ENCODE results near the gene DLG5.

DNA sequence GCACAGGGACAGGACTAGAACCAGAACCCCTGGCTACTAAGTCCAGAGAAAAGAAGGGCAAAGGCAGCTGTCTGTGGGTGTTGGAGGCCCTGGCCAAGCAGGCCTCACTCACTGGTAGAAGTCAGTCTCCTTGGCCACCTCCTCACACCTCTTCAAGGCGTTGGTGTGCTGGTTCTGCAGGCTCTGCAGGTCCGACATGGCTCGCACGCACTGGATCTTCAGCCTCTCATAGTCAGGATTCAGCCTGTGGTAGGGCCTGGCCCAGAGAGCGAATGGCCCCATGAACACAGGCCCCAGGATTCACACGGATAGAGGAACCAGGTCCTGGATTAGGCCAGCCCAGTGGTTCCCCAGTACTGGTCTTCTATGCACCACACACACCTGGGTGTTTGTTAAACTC is 72.4 kb downstream of the DLG5 start:
- TF ChIP-seq POLR2A (IDR thresholded peaks at IDR 0.05; ENCODE audit: low read length) (no peak), GATA1 (IDR thresholded peaks at IDR 0.05; ENCODE audit: low read depth, low read length) (no peak)

Measured in erythroblast (primary cell).